WTC11 (cell line): ENCODE measurements around the gene AP1G2. TPM values are rescaled to one million over a fixed set of nuclear protein-coding genes. Genes with fewer than 3 reads are reported as not detected.
A peak's percentile ranks its signal among the peaks of the same experiment; 100 is the strongest.
"Not testable (repeated sequence)": the region's sequence is repeated elsewhere in the genome, so short reads cannot be mapped to it uniquely, and the experiment has no call there.

Source experiments
- ATAC-seq: fragments of 200-7000 bp; cut with Tn5 transposase; 2 replicates; pipeline ENCODE4 v1.10.0; 2021; ENCODE audit warnings: mild to moderate bottlenecking, moderate library complexity
- CTCF ChIA-PET: fragments of 300-600 bp; sonication (Branson Sonifier 250); formaldehyde crosslinking; loops from one replicate; lab custom pipeline; 2021; ENCODE audit warnings: antibody characterized with exemption; lab: Charles Lee
- POLR2A ChIA-PET: fragments of 350-600 bp; sonication (Branson Sonifier 250); formaldehyde crosslinking; loops from one replicate; lab custom pipeline; 2021; ENCODE audit warnings: antibody characterized with exemption; lab: Charles Lee
- DNase-seq: peaks from one replicate; pipeline ENCODE4 v3.0.0; 2021; ENCODE audit warnings: low spot score
- H3K27ac Mint-ChIP-seq: 2 replicates; pipeline ENCODE4 v1.8.0; 2021; ENCODE audit warnings: mixed read lengths
- H3K27me3 Mint-ChIP-seq: 2 replicates; pipeline ENCODE4 v1.8.0; 2021; ENCODE audit warnings: low read depth, mild to moderate bottlenecking, moderate library complexity, mixed read lengths
- H3K36me3 Mint-ChIP-seq: 2 replicates; pipeline ENCODE4 v1.8.0; 2021; ENCODE audit warnings: mixed read lengths
- H3K4me1 Mint-ChIP-seq: 2 replicates; pipeline ENCODE4 v1.8.0; 2022; ENCODE audit warnings: mixed read lengths
- H3K4me3 Mint-ChIP-seq: 2 replicates; pipeline ENCODE4 v1.8.0; 2021; ENCODE audit warnings: mild to moderate bottlenecking, moderate library complexity, mixed read lengths
- H3K9me3 Mint-ChIP-seq: 2 replicates; pipeline ENCODE4 v1.8.0; 2021; ENCODE audit warnings: mixed read lengths
- AR ChIP-seq: fragments of 250-450 bp; sonication (Bioruptor Pico); IDR thresholded peaks from 2 replicates; pipeline ENCODE4 v1.9.0; 2021; ENCODE audit warnings: mild to moderate bottlenecking
- FOXJ3 ChIP-seq: sonication (generic); formaldehyde crosslinking; IDR thresholded peaks from 2 replicates; pipeline ENCODE4 v1.9.0; 2021; ENCODE audit warnings: missing genetic modification reagents, mild to moderate bottlenecking, borderline replicate concordance
- FOXP1 ChIP-seq: sonication (generic); formaldehyde crosslinking; IDR thresholded peaks from 2 replicates; pipeline ENCODE4 v1.8.0; 2022; ENCODE audit warnings: missing genetic modification reagents, mild to moderate bottlenecking, moderate library complexity, borderline replicate concordance
- GABPB1 ChIP-seq: sonication (generic); formaldehyde crosslinking; IDR thresholded peaks from 2 replicates; pipeline ENCODE4 v1.8.1; 2023; ENCODE audit warnings: mild to moderate bottlenecking, missing genetic modification reagents
- GRHL2 ChIP-seq: fragments of 250-450 bp; sonication (Bioruptor Pico); IDR thresholded peaks from 2 replicates; pipeline ENCODE4 v1.8.0; 2022; ENCODE audit warnings: mild to moderate bottlenecking, moderate library complexity; ENCODE audit not compliant: insufficient replicate concordance, severe bottlenecking
- IRF1 ChIP-seq: sonication (generic); formaldehyde crosslinking; IDR thresholded peaks from 2 replicates; pipeline ENCODE4 v1.8.0; 2023; ENCODE audit warnings: missing genetic modification reagents
- JUN ChIP-seq: sonication (generic); formaldehyde crosslinking; IDR thresholded peaks from 2 replicates; pipeline ENCODE4 v1.8.0; 2023; ENCODE audit warnings: mild to moderate bottlenecking, missing genetic modification reagents
- KAT7 ChIP-seq: sonication (generic); formaldehyde crosslinking; IDR thresholded peaks from 2 replicates; pipeline ENCODE4 v1.8.1; 2023; ENCODE audit warnings: missing genetic modification reagents, mild to moderate bottlenecking, borderline replicate concordance
- NFE2L1 ChIP-seq: sonication (generic); formaldehyde crosslinking; IDR thresholded peaks from 2 replicates; pipeline ENCODE4 v1.8.1; 2023; ENCODE audit warnings: missing genetic modification reagents
- PRRX2 ChIP-seq: fragments of 250-450 bp; sonication (Bioruptor Pico); IDR thresholded peaks from 2 replicates; pipeline ENCODE4 v1.8.0; 2021; ENCODE audit warnings: mild to moderate bottlenecking
- RELA ChIP-seq: sonication (generic); formaldehyde crosslinking; IDR thresholded peaks from 2 replicates; pipeline ENCODE4 v1.8.1; 2022; ENCODE audit warnings: missing genetic modification reagents, mild to moderate bottlenecking, borderline replicate concordance
- SMAD4 ChIP-seq: sonication (generic); formaldehyde crosslinking; IDR thresholded peaks from 2 replicates; pipeline ENCODE4 v1.8.0; 2022; ENCODE audit warnings: mild to moderate bottlenecking, missing genetic modification reagents
- SOX15 ChIP-seq: fragments of 250-450 bp; sonication (Bioruptor Pico); IDR thresholded peaks from 2 replicates; pipeline ENCODE4 v1.9.0; 2021; ENCODE audit warnings: mild to moderate bottlenecking
- SP1 ChIP-seq: sonication (generic); formaldehyde crosslinking; conservative IDR thresholded peaks from 2 replicates; pipeline ENCODE4 v1.8.1; 2022; ENCODE audit warnings: missing genetic modification reagents
- TCF7 ChIP-seq: sonication (generic); formaldehyde crosslinking; IDR thresholded peaks from 2 replicates; pipeline ENCODE4 v1.8.0; 2022; ENCODE audit warnings: mild to moderate bottlenecking, low read depth, missing genetic modification reagents, moderate library complexity
- TEAD1 ChIP-seq: sonication (generic); formaldehyde crosslinking; IDR thresholded peaks from 2 replicates; pipeline ENCODE4 v1.8.0; 2022; ENCODE audit warnings: mild to moderate bottlenecking, missing genetic modification reagents
- ZBTB21 ChIP-seq: sonication (generic); formaldehyde crosslinking; IDR thresholded peaks from 2 replicates; pipeline ENCODE4 v1.8.1; 2023; ENCODE audit warnings: mild to moderate bottlenecking, missing genetic modification reagents, borderline replicate concordance
- ZMAT4 ChIP-seq: fragments of 250-450 bp; sonication (Bioruptor Pico); IDR thresholded peaks from 2 replicates; pipeline ENCODE4 v1.9.0; 2021; ENCODE audit warnings: mild to moderate bottlenecking
- ZNF396 ChIP-seq: fragments of 250-450 bp; sonication (Bioruptor Pico); IDR thresholded peaks from 2 replicates; pipeline ENCODE4 v1.8.0; 2021; ENCODE audit warnings: mild to moderate bottlenecking, moderate library complexity, borderline replicate concordance
- ZNF423 ChIP-seq: fragments of 250-450 bp; sonication (Bioruptor Pico); IDR thresholded peaks from 2 replicates; pipeline ENCODE4 v2.1.2; 2022; ENCODE audit warnings: mild to moderate bottlenecking, moderate library complexity
- ZNF512 ChIP-seq: sonication (generic); formaldehyde crosslinking; IDR thresholded peaks from 2 replicates; pipeline ENCODE4 v1.8.1; 2022; ENCODE audit warnings: missing genetic modification reagents, borderline replicate concordance
- total RNA-seq: library from RNA; stranded (reverse); gene quantifications from 3 replicates; pipeline ENCODE4 v1.2.3, GENCODE V29; 2021
- TF ChIP-seq, protein P1 (sequence below): sonication (generic); formaldehyde crosslinking; IDR thresholded peaks from 2 replicates; pipeline ENCODE4 v1.8.1; 2022; ENCODE audit warnings: low read depth, missing genetic modification reagents, borderline replicate concordance
- TF ChIP-seq, protein P2 (sequence below): sonication (generic); formaldehyde crosslinking; conservative IDR thresholded peaks from 2 replicates; pipeline ENCODE4 v1.8.1; 2023; ENCODE audit warnings: mild to moderate bottlenecking, low read depth, missing genetic modification reagents, moderate library complexity

AP1G2 gene
- total RNA-seq, 1 experiment from 2014 or later = 122 TPM

GRCh38 chr14:23537351-23538049 is 30.1 kb downstream of the AP1G2 start (continued):
- TF ChIP-seq SMAD4 (CRISPR knock-in tag) = peak; percentile 16; the same call in 1 of the 2 replicates
- TF ChIP-seq AR = peak; percentile 14; the same call in 1 of the 2 replicates
- peak; percentile 37; the same call in 1 of the 2 replicates for TF ChIP-seq JUN
- 0 out of 2 replicates have a peak, but pooled peaks have one; percentile 70 for TF ChIP-seq ZBTB21 (CRISPR knock-in tag)
- TF ChIP-seq SP1 (CRISPR knock-in tag) = peak; percentile 73
- TF ChIP-seq ZNF512 (CRISPR knock-in tag) = no peak
- no peak for TF ChIP-seq ZMAT4 (CRISPR knock-in tag)
- TF ChIP-seq TEAD1 (CRISPR knock-in tag) = peak; percentile 28; the same call in 1 of the 2 replicates
- no peak for TF ChIP-seq RELA (CRISPR knock-in tag)
- no peak for TF ChIP-seq ZNF396 (CRISPR knock-in tag)
- peak; percentile 23; the same call in 1 of the 2 replicates for TF ChIP-seq FOXP1 (CRISPR knock-in tag)
- no peak for TF ChIP-seq IRF1 (CRISPR knock-in tag)
- no peak for TF ChIP-seq PRRX2
- TF ChIP-seq ZNF423 (CRISPR knock-in tag) = peak; percentile 0; the same call in 1 of the 2 replicates
- no peak for TF ChIP-seq FOXJ3 (CRISPR knock-in tag)

DNA sequence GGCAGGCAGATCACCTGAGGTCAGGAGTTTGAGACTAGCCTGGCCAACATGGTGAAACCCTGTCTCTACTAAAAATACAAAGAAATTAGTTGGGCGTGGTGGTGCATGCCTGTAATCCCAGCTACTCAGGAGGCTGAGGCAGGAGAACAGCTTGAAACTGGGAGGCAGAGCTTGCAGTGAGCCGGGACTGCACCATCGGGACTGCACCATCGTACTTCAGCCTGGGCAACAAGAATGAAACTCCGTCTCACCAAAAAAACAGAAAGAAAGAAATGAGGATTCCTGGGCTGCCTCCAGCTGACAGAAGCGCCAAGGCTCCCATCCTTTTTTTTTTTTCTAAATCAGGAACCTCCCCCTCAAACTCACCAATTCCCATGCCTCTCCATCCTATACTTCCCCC is 30.7 kb downstream of the AP1G2 start:
- peaks cover 51% of the 10 kb centered on the region for H3K4me1 Mint-ChIP-seq
- POLR2A ChIA-PET = interaction anchor here (0.7 to 5.5 kb wide), 15 partner anchors 8 to 216 kb away, joined by 3 to 102 read pairs (median 13); partner anchors contain the start of genes PABPN1, THTPA and ZFHX2
- CTCF ChIA-PET = interaction anchor here (0.7 to 7.8 kb wide), 19 partner anchors 9 to 1336 kb away, joined by 3 to 181 read pairs (median 8); partner anchors contain the start of genes AP1G2, THTPA and ZFHX2

GRCh38 chr14:23536494-23536893 is 31.1 kb downstream of the AP1G2 start:
- Mint-ChIP-seq H3K36me3 (peaks cover 33% of the 10 kb centered on the region), H3K4me1 (peaks cover 47% of the 10 kb centered on the region), H3K4me3 (peak overlapping the region; percentile 83), H3K9me3 (no peaks in the 10 kb centered on the region), H3K27me3 (no peaks in the 10 kb centered on the region), H3K27ac (peak overlapping the region; percentile 100)
- ChIA-PET POLR2A (interaction anchor here (0.9 to 5.5 kb wide), 9 partner anchors 8 to 53 kb away, joined by 3 to 102 read pairs (median 36); partner anchors contain the start of genes THTPA and ZFHX2), CTCF (interaction anchor here (1.1 to 7.8 kb wide), 12 partner anchors 8 to 93 kb away, joined by 3 to 181 read pairs (median 10); partner anchors contain the start of gene THTPA)
- ATAC-seq (no peak), DNase-seq (no peak)
- no peak for TF ChIP-seq KAT7 (CRISPR knock-in tag)
- no peak for TF ChIP-seq SOX15
- TF ChIP-seq, protein P1, sequence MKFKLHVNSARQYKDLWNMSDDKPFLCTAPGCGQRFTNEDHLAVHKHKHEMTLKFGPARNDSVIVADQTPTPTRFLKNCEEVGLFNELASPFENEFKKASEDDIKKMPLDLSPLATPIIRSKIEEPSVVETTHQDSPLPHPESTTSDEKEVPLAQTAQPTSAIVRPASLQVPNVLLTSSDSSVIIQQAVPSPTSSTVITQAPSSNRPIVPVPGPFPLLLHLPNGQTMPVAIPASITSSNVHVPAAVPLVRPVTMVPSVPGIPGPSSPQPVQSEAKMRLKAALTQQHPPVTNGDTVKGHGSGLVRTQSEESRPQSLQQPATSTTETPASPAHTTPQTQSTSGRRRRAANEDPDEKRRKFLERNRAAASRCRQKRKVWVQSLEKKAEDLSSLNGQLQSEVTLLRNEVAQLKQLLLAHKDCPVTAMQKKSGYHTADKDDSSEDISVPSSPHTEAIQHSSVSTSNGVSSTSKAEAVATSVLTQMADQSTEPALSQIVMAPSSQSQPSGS (CRISPR knock-in tag) = no peak
- TF ChIP-seq, protein P2, sequence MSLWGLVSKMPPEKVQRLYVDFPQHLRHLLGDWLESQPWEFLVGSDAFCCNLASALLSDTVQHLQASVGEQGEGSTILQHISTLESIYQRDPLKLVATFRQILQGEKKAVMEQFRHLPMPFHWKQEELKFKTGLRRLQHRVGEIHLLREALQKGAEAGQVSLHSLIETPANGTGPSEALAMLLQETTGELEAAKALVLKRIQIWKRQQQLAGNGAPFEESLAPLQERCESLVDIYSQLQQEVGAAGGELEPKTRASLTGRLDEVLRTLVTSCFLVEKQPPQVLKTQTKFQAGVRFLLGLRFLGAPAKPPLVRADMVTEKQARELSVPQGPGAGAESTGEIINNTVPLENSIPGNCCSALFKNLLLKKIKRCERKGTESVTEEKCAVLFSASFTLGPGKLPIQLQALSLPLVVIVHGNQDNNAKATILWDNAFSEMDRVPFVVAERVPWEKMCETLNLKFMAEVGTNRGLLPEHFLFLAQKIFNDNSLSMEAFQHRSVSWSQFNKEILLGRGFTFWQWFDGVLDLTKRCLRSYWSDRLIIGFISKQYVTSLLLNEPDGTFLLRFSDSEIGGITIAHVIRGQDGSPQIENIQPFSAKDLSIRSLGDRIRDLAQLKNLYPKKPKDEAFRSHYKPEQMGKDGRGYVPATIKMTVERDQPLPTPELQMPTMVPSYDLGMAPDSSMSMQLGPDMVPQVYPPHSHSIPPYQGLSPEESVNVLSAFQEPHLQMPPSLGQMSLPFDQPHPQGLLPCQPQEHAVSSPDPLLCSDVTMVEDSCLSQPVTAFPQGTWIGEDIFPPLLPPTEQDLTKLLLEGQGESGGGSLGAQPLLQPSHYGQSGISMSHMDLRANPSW (CRISPR knock-in tag) = no peak
- TF ChIP-seq GABPB1 = no peak
- no peak for TF ChIP-seq NFE2L1 (CRISPR knock-in tag)
- TF ChIP-seq GRHL2 (CRISPR knock-in tag) = no peak
- TF ChIP-seq TCF7 = no peak

More for the DNA sequence above, 30.7 kb downstream of the AP1G2 start:
- peak overlapping the region; percentile 83 for H3K4me3 Mint-ChIP-seq
- H3K36me3 Mint-ChIP-seq = peaks cover 33% of the 10 kb centered on the region
- ATAC-seq, H3K27me3 Mint-ChIP-seq, H3K9me3 Mint-ChIP-seq, DNase-seq: not testable (repeated sequence)
- peak overlapping the region; percentile 100 for H3K27ac Mint-ChIP-seq
